Upper lobe of left lung (tissue), 6 donors: ENCODE measurements around the gene HACL1. TPM values are rescaled to one million over a fixed set of nuclear protein-coding genes. Genes with fewer than 3 reads are reported as not detected.

ENCODE experiments used
- ATAC-seq, 2 donors: fragments of 200-7000 bp; cut with Tn5 transposase; one replicate each; pipeline ENCODE4 v1.9.1; 2022; ENCODE audit warnings: mild to moderate bottlenecking in 2 of 2, moderate library complexity in 2 of 2; ENCODE audit not compliant: low FRiP score in 2 of 2
- DNase-seq, 2 donors: peaks; one replicate each; pipeline ENCODE4 v3.0.0-alpha.2; 2019 to 2020
- H3K27ac ChIP-seq, 4 donors: fragments of 200-600 bp; sonication (generic); one replicate each; pipeline ENCODE4 v1.5.1; 2016 to 2019
- H3K27me3 ChIP-seq, 4 donors: fragments of 200-600 bp; sonication (generic); one replicate each; pipeline ENCODE4 v1.5.1; 2017 to 2019
- H3K36me3 ChIP-seq, 4 donors: fragments of 200-600 bp; sonication (generic); one replicate each; pipeline ENCODE4 v1.5.1; 2016 to 2019
- H3K4me1 ChIP-seq, 4 donors: fragments of 200-600 bp; sonication (generic); one replicate each; pipeline ENCODE4 v1.5.1; 2018 to 2019
- H3K4me3 ChIP-seq, 4 donors: fragments of 200-600 bp; sonication (generic); one replicate each; pipeline ENCODE4 v1.5.1; 2017 to 2019; ENCODE audit warnings: mild to moderate bottlenecking in 2 of 4, moderate library complexity in 1 of 4
- H3K9me3 ChIP-seq, 4 donors: fragments of 200-600 bp; sonication (generic); one replicate each; pipeline ENCODE4 v1.5.1; 2018 to 2019
- CTCF ChIP-seq, 6 experiments: fragments of 450-650 bp in 4 of 6; fragments of 200-600 bp in 2 of 6; sonication (generic) in 2 of 6; IDR thresholded peaks; one replicate each; pipeline ENCODE4 v1.5.1; 2016 to 2019; ENCODE audit warnings: antibody characterized with exemption in 6 of 6
- EP300 ChIP-seq, 4 donors: sonication (generic); formaldehyde crosslinking; IDR thresholded peaks; one replicate each; pipeline ENCODE4 v1.5.1; 2017; ENCODE audit warnings: antibody characterized with exemption in 4 of 4, control low read depth in 2 of 4
- POLR2A ChIP-seq, 4 donors: fragments of 450-650 bp; IDR thresholded peaks; one replicate each; pipeline ENCODE4 v1.5.1; 2016 to 2017; ENCODE audit warnings: antibody characterized with exemption in 4 of 4, mild to moderate bottlenecking in 2 of 4
- POLR2AphosphoS5 ChIP-seq, 2 donors: sonication (generic); formaldehyde crosslinking; IDR thresholded peaks; one replicate each; pipeline ENCODE4 v1.5.1; 2017; ENCODE audit warnings: antibody characterized with exemption in 2 of 2
- WGBS, 2 donors: methylation state at CpG; one replicate each; pipeline ENCODE4 v1.1.5; 2017 to 2018; 5-methylcytosine and 5-hydroxymethylcytosine counted together
- total RNA-seq, 6 donors: library from RNA; depleted of rRNA in 4 of 6; stranded (reverse); fragments of >200 nt in 4 of 6; gene quantifications; one replicate each; pipeline versions ENCODE4 v1.1.0 to v1.2.1, GENCODE V29; 2016 to 2021
- donor health status: DM: no; HTN: no; CAD: no; lungs with moderate emphysema.
- donor health status: DM: no; HTN: yes; CAD: no; lungs with severe emphysema.

The HACL1 gene
- total RNA-seq, 6 donors from 2014 or later: 12.9 to 32.5 (median 19.6) TPM

DNA sequence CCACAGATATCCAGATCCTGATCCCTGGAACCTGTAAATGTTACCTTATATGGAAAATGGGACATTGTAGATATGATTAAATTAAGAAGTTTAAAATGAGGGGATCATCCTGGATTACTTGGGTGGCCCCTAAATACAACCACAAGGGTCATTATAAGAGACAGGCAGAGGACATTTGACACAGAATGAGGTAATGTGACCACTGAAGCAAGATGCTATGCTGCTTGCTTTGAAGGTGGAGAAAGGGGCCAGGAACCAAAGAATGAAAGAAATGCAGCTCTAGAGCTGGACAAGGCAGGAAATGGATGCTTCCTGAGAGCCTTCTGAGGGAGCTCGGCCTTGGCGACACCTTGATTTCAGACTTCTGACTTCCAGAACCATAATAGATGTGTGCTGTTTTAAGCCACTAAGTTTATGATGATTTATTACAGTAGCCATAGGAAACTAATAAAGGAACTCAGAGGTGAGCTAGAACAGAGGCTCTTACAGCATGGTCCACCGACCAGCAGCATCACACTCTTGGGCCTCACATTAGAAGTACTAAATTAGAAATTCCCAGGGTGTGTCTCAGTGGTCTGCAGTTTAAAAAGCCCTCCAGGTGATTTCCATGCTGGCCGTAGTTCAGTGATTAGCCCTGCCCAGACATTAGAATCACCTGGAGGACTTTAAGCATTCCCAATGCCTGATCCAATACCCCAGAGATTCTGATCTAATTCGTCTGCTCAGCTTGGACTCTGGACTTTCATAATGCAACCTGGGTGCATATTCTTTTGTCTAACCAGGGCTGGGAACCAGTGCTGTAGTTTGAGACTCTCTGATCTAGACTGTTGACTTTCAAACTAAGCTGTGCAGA lies 87.3 kb downstream of the HACL1 start:
- no peaks in the 10 kb centered on the region for H3K27me3 ChIP-seq
- DNase-seq (no peak), ATAC-seq (no peak)
- peaks cover 0 to 16% (median 10%) of the 10 kb centered on the region in 4 donors for H3K4me1 ChIP-seq
- no peak overlapping the region for H3K27ac ChIP-seq
- 80 to 82% methylated on average over 5 of the region's 5 CpGs for WGBS, 2 donors
- H3K36me3 ChIP-seq: no peaks in the 10 kb centered on the region
- H3K4me3 ChIP-seq: no peak overlapping the region
- no peak for TF ChIP-seq POLR2A (IDR thresholded peaks at IDR 0.05)
- no peak for TF ChIP-seq CTCF (IDR thresholded peaks at IDR 0.05)
- no peak for TF ChIP-seq EP300 (IDR thresholded peaks at IDR 0.05)
- TF ChIP-seq POLR2AphosphoS5 (IDR thresholded peaks at IDR 0.05): no peak
- H3K9me3 ChIP-seq: no peaks in the 10 kb centered on the region

DNA sequence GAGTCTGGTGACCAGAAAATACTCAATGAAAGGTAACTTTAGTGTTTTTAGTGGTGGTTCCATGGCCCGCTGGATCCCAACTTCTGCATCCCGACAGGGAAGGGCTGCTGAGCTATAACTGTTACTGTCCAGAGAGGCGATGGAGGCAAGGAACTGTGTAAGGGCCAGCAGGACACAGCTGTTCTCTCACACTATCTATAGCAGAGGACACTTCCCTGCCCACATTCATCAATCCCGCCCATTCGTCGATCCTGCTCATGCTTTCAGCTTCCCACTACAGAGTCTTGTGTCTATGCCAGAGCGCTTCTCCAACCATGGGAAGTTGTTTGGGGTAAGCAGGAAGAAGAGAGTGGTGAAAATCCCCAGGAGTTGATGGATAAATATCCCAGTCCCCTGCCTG lies 88.3 kb downstream of the HACL1 start:
- Histone ChIP-seq H3K4me3 (no peak overlapping the region), H3K36me3 (no peaks in the 10 kb centered on the region), H3K9me3 (no peaks in the 10 kb centered on the region), H3K27me3 (no peaks in the 10 kb centered on the region), H3K27ac (no peak overlapping the region), H3K4me1 (peaks cover 0 to 16% (median 10%) of the 10 kb centered on the region in 4 donors)
- no peak for DNase-seq
- TF ChIP-seq POLR2A (IDR thresholded peaks at IDR 0.05): no peak
- TF ChIP-seq EP300 (IDR thresholded peaks at IDR 0.05): no peak
- no peak for TF ChIP-seq CTCF (IDR thresholded peaks at IDR 0.05)
- no peak for TF ChIP-seq POLR2AphosphoS5 (IDR thresholded peaks at IDR 0.05)
- ATAC-seq: no peak
- WGBS, 2 donors: 76 to 89% methylated on average over 7 of the region's 7 CpGs

- Histone ChIP-seq H3K27ac (no peak overlapping the region), H3K36me3 (no peaks in the 10 kb centered on the region), H3K4me3 (no peak overlapping the region), H3K4me1 (peaks cover 0 to 16% (median 10%) of the 10 kb centered on the region in 4 donors), H3K27me3 (no peaks in the 10 kb centered on the region), H3K9me3 (no peaks in the 10 kb centered on the region)
- TF ChIP-seq POLR2AphosphoS5 (IDR thresholded peaks at IDR 0.05): peak in 1 of 2 donors; percentile 35
- TF ChIP-seq CTCF (IDR thresholded peaks at IDR 0.05): no peak
- TF ChIP-seq EP300 (IDR thresholded peaks at IDR 0.05): no peak
- no peak for TF ChIP-seq POLR2A (IDR thresholded peaks at IDR 0.05)
- ATAC-seq: peak; percentile 58 to 89
- WGBS, 2 donors: 25 to 29% methylated on average over 10 of the region's 10 CpGs
- DNase-seq: peak in 1 of 2 donors; percentile 88
Observed at GRCh38 chr3:15512166-15512565, 89.2 kb downstream of the HACL1 start.

GRCh38 chr3:15511156-15511555 lies 90.2 kb downstream of the HACL1 start:
- 94 to 95% methylated on average over 2 to 3 of the region's 3 CpGs for WGBS, 2 donors
- H3K36me3 ChIP-seq: no peaks in the 10 kb centered on the region
- no peak overlapping the region for H3K27ac ChIP-seq
- DNase-seq (no peak), ATAC-seq (no peak)
- H3K4me1 ChIP-seq: peaks cover 0 to 16% (median 10%) of the 10 kb centered on the region in 4 donors
- TF ChIP-seq POLR2A (IDR thresholded peaks at IDR 0.05) (no peak), CTCF (IDR thresholded peaks at IDR 0.05) (no peak), POLR2AphosphoS5 (IDR thresholded peaks at IDR 0.05) (no peak), EP300 (IDR thresholded peaks at IDR 0.05) (no peak)
- no peaks in the 10 kb centered on the region for H3K27me3 ChIP-seq
- no peak overlapping the region for H3K4me3 ChIP-seq
- H3K9me3 ChIP-seq: no peaks in the 10 kb centered on the region

Other genes starting within 250 kb of the HACL1 start
- gene METTL6, start 174.0 kb downstream of the HACL1 start, total RNA-seq: 10 to 100 TPM; 10.5 to 20.7 (median 13.9) TPM
- gene EAF1, start 174.0 kb downstream of the HACL1 start, total RNA-seq: 10 to 100 TPM; 21.1 to 45.1 (median 31.7) TPM
- 10 to 100 TPM in 1 of 6 donors, 1 to 10 TPM in 5; 1.1 to 34.6 (median 2.6) TPM for gene COLQ, start 79.9 kb downstream of the HACL1 start, total RNA-seq
- gene BTD, start 176 bp upstream of the HACL1 start, total RNA-seq: 10 to 100 TPM in 5 of 6 donors, 1 to 10 TPM in 1; 6.8 to 32.2 (median 21.8) TPM
- gene ANKRD28, start 196.4 kb upstream of the HACL1 start, total RNA-seq: 100 to 1,000 TPM in 1 of 6 donors, 10 to 100 TPM in 5; 31.6 to 107 (median 55.5) TPM